ENCODE data around the gene FAM186B.

- TF ChIP-seq GATA3 (IDR thresholded peaks at IDR 0.05; ENCODE audit: low read depth, low read length) (no peak), GATA2 (IDR thresholded peaks at IDR 0.05; ENCODE audit: low read depth, low read length) (no peak)
Measured at GRCh38 chr12:49582850-49583249, 22.6 kb downstream of the FAM186B start.

All from SH-SY5Y (cell line).